HepG2 (cell line): Measurements from ENCODE around the gene CFAP92. TPM values are rescaled to one million over a fixed set of nuclear protein-coding genes. Genes with fewer than 3 reads are reported as not detected.

Experiments
- DRAP1 ChIP-seq: IDR thresholded peaks from 2 replicates; pipeline ENCODE4 v1.6.1; 2016; ENCODE audit warnings: missing genetic modification reagents, missing compliant biosample characterization
- FOXA3 ChIP-seq: IDR thresholded peaks from 2 replicates; pipeline ENCODE4 v1.6.1; 2016; ENCODE audit warnings: missing genetic modification reagents, missing compliant biosample characterization
- JUN ChIP-seq: sonication (generic); formaldehyde crosslinking; IDR thresholded peaks from 2 replicates; pipeline ENCODE4 v1.4.0; 2020; ENCODE audit warnings: mild to moderate bottlenecking, missing genetic modification reagents
- MIER3 ChIP-seq: IDR thresholded peaks from 2 replicates; pipeline ENCODE4 v1.6.1; 2016; ENCODE audit warnings: missing compliant biosample characterization, borderline replicate concordance
- NONO ChIP-seq, 2 experiments: fragments of 450-650 bp in 1 of 2; sonication (generic) in 1 of 2; formaldehyde crosslinking in 1 of 2; IDR thresholded peaks in 1 of 2; conservative IDR thresholded peaks in 1 of 2; 2 replicates each; pipeline versions ENCODE4 v1.6.1 to v1.8.0; 2017 to 2022; ENCODE audit warnings: mild to moderate bottlenecking in 1 of 2, missing genetic modification reagents in 1 of 2, moderate library complexity in 1 of 2
- RXRB ChIP-seq: IDR thresholded peaks from 2 replicates; pipeline ENCODE4 v1.6.1; 2016; ENCODE audit warnings: borderline replicate concordance, missing genetic modification reagents, missing compliant biosample characterization
- TEAD3 ChIP-seq: optimal IDR thresholded peaks from 2 replicates; pipeline ENCODE3; 2016; ENCODE audit warnings: borderline replicate concordance
- TFDP2 ChIP-seq: sonication (generic); formaldehyde crosslinking; IDR thresholded peaks from 2 replicates; pipeline ENCODE4 v1.4.0; 2020; ENCODE audit warnings: missing genetic modification reagents
- THAP11 ChIP-seq: IDR thresholded peaks from 2 replicates; pipeline ENCODE4 v1.6.1; 2016; ENCODE audit warnings: missing biosample characterization, missing genetic modification reagents
- TSC22D2 ChIP-seq: sonication (generic); formaldehyde crosslinking; IDR thresholded peaks from 2 replicates; pipeline ENCODE4 v1.5.1; 2020; ENCODE audit warnings: missing genetic modification reagents, mild to moderate bottlenecking, borderline replicate concordance
- XRCC5 ChIP-seq: fragments of 200-400 bp; formaldehyde crosslinking; optimal IDR thresholded peaks from 2 replicates; pipeline ENCODE3; 2017; ENCODE audit warnings: mild to moderate bottlenecking, low read length
- ZBTB7A ChIP-seq: sonication (generic); formaldehyde crosslinking; IDR thresholded peaks from 2 replicates; pipeline ENCODE4 v1.8.0; 2022; ENCODE audit warnings: mild to moderate bottlenecking, missing genetic modification reagents
- ZNF224 ChIP-seq: sonication (generic); formaldehyde crosslinking; IDR thresholded peaks from 2 replicates; pipeline ENCODE4 v1.5.0; 2020; ENCODE audit warnings: mild to moderate bottlenecking, missing genetic modification reagents
- polyA plus RNA-seq, 8 experiments: library from polyadenylated mRNA; depleted of rRNA in 3 of 8; stranded (reverse) in 7 of 8; unstranded in 1 of 8; fragments of >200 nt; fragmentation: Illumina TruSeq in 4 of 8; extraction: Trizol in 4 of 8; gene quantifications; 2 replicates each; pipeline versions ENCODE4 v1.2.1 to v1.2.3, GENCODE V29; 2011 to 2016; ENCODE audit warnings: low read depth in 4 of 8, missing spikeins in 1 of 8, mixed read lengths in 1 of 8; ENCODE audit not compliant: insufficient read depth in 1 of 8
- total RNA-seq, 5 experiments: library from RNA; depleted of rRNA; stranded (reverse); fragments of >200 nt; fragmentation: Illumina TruSeq; extraction: Trizol; gene quantifications; 2 replicates each; pipeline ENCODE4 v1.2.3, GENCODE V29; 2016; ENCODE audit warnings: low read depth in 1 of 5
- TF ChIP-seq, protein P1 (sequence below): sonication (generic); formaldehyde crosslinking; IDR thresholded peaks from 2 replicates; pipeline ENCODE4 v1.4.0; 2020; ENCODE audit warnings: low read depth, missing genetic modification reagents

Gene CFAP92
- total and polyA plus RNA-seq, 2 of the 13 experiments (the other 11 are each of a cell fraction or from before 2014, with no cell fraction given) = 0.18 to 0.46 TPM

GRCh38 chr3:128950223-128950938 lies 43.5 kb downstream of the CFAP92 start (continued):
- 0 out of 2 replicates have a peak, but pooled peaks have one; percentile 36 for TF ChIP-seq TFDP2 (CRISPR knock-in tag)
- no peak for TF ChIP-seq JUN (CRISPR knock-in tag)
- TF ChIP-seq DRAP1 (CRISPR knock-in tag) = peak; percentile 51; the same call in 1 of the 2 replicates
- no peak for TF ChIP-seq ZNF224
- TF ChIP-seq, protein P1, sequence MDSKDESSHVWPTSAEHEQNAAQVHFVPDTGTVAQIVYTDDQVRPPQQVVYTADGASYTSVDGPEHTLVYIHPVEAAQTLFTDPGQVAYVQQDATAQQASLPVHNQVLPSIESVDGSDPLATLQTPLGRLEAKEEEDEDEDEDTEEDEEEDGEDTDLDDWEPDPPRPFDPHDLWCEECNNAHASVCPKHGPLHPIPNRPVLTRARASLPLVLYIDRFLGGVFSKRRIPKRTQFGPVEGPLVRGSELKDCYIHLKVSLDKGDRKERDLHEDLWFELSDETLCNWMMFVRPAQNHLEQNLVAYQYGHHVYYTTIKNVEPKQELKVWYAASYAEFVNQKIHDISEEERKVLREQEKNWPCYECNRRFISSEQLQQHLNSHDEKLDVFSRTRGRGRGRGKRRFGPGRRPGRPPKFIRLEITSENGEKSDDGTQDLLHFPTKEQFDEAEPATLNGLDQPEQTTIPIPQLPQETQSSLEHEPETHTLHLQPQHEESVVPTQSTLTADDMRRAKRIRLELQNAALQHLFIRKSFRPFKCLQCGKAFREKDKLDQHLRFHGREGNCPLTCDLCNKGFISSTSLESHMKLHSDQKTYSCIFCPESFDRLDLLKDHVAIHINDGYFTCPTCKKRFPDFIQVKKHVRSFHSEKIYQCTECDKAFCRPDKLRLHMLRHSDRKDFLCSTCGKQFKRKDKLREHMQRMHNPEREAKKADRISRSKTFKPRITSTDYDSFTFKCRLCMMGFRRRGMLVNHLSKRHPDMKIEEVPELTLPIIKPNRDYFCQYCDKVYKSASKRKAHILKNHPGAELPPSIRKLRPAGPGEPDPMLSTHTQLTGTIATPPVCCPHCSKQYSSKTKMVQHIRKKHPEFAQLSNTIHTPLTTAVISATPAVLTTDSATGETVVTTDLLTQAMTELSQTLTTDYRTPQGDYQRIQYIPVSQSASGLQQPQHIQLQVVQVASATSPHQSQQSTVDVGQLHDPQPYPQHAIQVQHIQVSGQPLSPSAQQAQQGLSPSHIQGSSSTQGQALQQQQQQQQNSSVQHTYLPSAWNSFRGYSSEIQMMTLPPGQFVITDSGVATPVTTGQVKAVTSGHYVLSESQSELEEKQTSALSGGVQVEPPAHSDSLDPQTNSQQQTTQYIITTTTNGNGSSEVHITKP (CRISPR knock-in tag) = 0 out of 2 replicates have a peak, but pooled peaks have one; percentile 19
- TF ChIP-seq FOXA3 (CRISPR knock-in tag) = peak; percentile 13; the same call in 1 of the 2 replicates
- TF ChIP-seq TSC22D2 = 0 out of 2 replicates have a peak, but pooled peaks have one; percentile 36
- peak; percentile 25; the same call in 1 of the 2 replicates for TF ChIP-seq THAP11 (CRISPR knock-in tag)
- peak; percentile 63 for TF ChIP-seq TEAD3 (CRISPR knock-in tag)
- peak; percentile 40; the same call in 1 of the 2 replicates for TF ChIP-seq RXRB (CRISPR knock-in tag)
- peak; percentile 68 for TF ChIP-seq XRCC5
- TF ChIP-seq ZBTB7A (CRISPR knock-in tag) = 0 out of 2 replicates have a peak, but pooled peaks have one; percentile 41
- TF ChIP-seq NONO (IDR thresholded peaks at IDR 0.05) = no peak
- TF ChIP-seq NONO (CRISPR knock-in tag; conservative IDR thresholded peaks at IDR 0.05) = peak; percentile 38; the same call in 1 of the 2 replicates
- 0 out of 2 replicates have a peak, but pooled peaks have one; percentile 22 for TF ChIP-seq MIER3 (CRISPR knock-in tag)
